IPS-18a (cell line): ENCODE measurements around the gene SOCS1.
"Not testable (repeated sequence)": the region's sequence is repeated elsewhere in the genome, so short reads cannot be mapped to it uniquely, and the experiment has no call there.

ENCODE experiments used
- H3K27ac ChIP-seq: one replicate; pipeline ENCODE4 v1.5.1; 2013; ENCODE audit warnings: low read length
- H3K27me3 ChIP-seq: one replicate; pipeline ENCODE4 v1.6.1; 2013; ENCODE audit warnings: mild to moderate bottlenecking, low read length; ENCODE audit not compliant: control insufficient read depth, insufficient read depth
- H3K36me3 ChIP-seq: one replicate; pipeline ENCODE4 v1.6.1; 2013; ENCODE audit warnings: low read depth, low read length; ENCODE audit not compliant: control insufficient read depth
- H3K4me1 ChIP-seq: one replicate; pipeline ENCODE4 v1.6.1; 2013; ENCODE audit warnings: low read depth, low read length; ENCODE audit not compliant: control insufficient read depth
- H3K4me3 ChIP-seq: one replicate; pipeline ENCODE4 v1.5.1; 2013; ENCODE audit warnings: low read length
- H3K9ac ChIP-seq: one replicate; pipeline ENCODE4 v1.6.1; 2013; ENCODE audit warnings: mild to moderate bottlenecking, low read length, moderate library complexity
- H3K9me3 ChIP-seq: one replicate; pipeline ENCODE4 v1.6.1; 2013; ENCODE audit warnings: low read depth, low read length; ENCODE audit not compliant: control insufficient read depth

Gene SOCS1

DNA sequence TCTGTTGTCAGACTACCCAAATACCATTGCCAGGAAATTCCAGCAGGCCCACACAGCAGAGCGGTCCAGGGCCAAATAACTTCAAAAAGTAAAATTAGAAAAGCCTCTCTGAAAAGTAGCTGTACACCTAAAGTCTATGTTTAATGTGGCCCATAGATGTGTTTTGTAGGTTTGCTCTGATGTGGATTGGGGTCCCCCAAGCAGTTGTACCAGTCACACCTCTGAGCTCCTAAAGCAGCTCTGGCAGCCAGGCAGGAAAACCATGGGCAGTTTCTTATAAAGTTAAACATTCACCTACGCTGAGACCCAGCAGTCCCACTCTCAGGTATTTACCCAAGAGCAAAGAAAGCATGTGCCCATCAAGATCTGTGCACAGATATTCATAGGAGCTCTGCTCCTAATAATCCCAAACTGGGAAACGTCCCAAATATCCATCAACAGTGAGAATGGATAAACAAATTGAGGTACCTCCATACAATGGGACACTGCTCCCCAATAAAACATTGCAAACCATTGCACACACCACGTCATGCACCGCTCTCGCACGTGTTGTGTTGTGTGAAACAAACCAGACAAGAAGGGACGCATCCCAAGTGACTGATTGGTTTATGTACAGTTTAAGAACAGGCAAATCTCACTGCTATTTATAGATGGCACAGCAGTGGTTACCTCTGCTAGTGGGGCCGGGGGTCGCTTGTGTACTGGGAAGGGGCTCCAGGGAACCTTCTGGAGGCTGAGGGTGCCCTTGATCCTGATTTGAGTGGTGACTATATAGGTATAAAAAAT is 40.9 kb upstream of the SOCS1 start:
- Histone ChIP-seq H3K27ac (no peak overlapping the region), H3K9me3 (no peaks in the 10 kb centered on the region), H3K27me3 (no peaks in the 10 kb centered on the region), H3K36me3 (no peaks in the 10 kb centered on the region), H3K4me3 (no peak overlapping the region), H3K4me1 (peaks cover 11% of the 10 kb centered on the region), H3K9ac (no peak overlapping the region)

- no peak overlapping the region for H3K4me3 ChIP-seq
- no peak overlapping the region for H3K9ac ChIP-seq
- no peaks in the 10 kb centered on the region for H3K36me3 ChIP-seq
- peaks cover 13% of the 10 kb centered on the region for H3K4me1 ChIP-seq
- H3K9me3 ChIP-seq, result no peaks in the 10 kb centered on the region
- no peak overlapping the region for H3K27ac ChIP-seq
- no peaks in the 10 kb centered on the region for H3K27me3 ChIP-seq
Observed at GRCh38 chr16:11296351-11296705, 40.3 kb upstream of the SOCS1 start.

- Histone ChIP-seq H3K4me1 (peaks cover 19% of the 10 kb centered on the region), H3K36me3 (no peaks in the 10 kb centered on the region), H3K9me3 (no peaks in the 10 kb centered on the region), H3K27ac (no peak overlapping the region), H3K4me3 (no peak overlapping the region), H3K27me3 (no peaks in the 10 kb centered on the region), H3K9ac (no peak overlapping the region)
Observed at GRCh38 chr16:11295672-11296071, 39.7 kb upstream of the SOCS1 start.

- Histone ChIP-seq H3K9me3 (no peaks in the 10 kb centered on the region), H3K4me1 (peaks cover 12% of the 10 kb centered on the region), H3K9ac (no peak overlapping the region), H3K27me3 (no peaks in the 10 kb centered on the region), H3K36me3 (no peaks in the 10 kb centered on the region), H3K27ac (no peak overlapping the region), H3K4me3 (no peak overlapping the region)
Observed at GRCh38 chr16:11292076-11292748, 36.2 kb upstream of the SOCS1 start.

DNA sequence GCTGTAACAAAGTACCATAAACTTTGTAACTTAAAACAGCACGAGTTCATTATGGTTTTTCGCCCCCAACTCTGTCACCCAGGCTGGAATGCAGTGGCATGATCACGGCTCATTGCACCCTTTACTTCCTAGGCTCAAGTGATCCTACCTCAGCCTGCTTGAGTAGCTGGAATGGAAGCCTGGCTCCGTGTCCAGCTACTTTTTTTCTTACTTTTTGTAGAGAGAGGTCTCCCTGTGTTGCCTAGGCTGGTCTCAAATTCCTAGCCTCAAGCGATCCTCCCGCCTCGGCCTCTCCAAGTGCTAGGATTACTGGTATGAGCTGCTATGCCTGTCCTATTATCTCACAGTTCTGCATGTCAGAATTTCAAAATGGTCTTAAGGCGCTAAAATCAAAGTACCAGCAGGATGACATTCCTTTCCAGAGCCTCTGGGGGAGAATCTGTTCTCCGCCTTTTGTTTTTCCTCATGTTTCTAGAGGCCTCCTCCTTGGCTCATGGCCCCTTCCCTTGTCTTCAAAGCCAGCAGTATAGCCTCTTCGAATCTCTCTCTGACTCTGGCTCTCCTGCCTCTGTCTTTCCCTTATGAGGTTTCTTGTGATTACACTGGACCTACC is 35.2 kb upstream of the SOCS1 start:
- H3K4me1 ChIP-seq, result peaks cover 10% of the 10 kb centered on the region
- H3K27me3 ChIP-seq, result no peaks in the 10 kb centered on the region
- no peak overlapping the region for H3K9ac ChIP-seq

GRCh38 chr16:11290102-11290893 is 34.3 kb upstream of the SOCS1 start:
- no peaks in the 10 kb centered on the region for H3K36me3 ChIP-seq
- peaks cover 8% of the 10 kb centered on the region for H3K4me1 ChIP-seq
- no peaks in the 10 kb centered on the region for H3K9me3 ChIP-seq
- no peak overlapping the region for H3K9ac ChIP-seq
- no peak overlapping the region for H3K27ac ChIP-seq
- no peaks in the 10 kb centered on the region for H3K27me3 ChIP-seq
- H3K4me3 ChIP-seq, result no peak overlapping the region

More for the DNA sequence above, 35.2 kb upstream of the SOCS1 start:
- no peak overlapping the region for H3K27ac ChIP-seq
- H3K4me3 ChIP-seq, result no peak overlapping the region
- no peaks in the 10 kb centered on the region for H3K36me3 ChIP-seq
- no peaks in the 10 kb centered on the region for H3K9me3 ChIP-seq

DNA sequence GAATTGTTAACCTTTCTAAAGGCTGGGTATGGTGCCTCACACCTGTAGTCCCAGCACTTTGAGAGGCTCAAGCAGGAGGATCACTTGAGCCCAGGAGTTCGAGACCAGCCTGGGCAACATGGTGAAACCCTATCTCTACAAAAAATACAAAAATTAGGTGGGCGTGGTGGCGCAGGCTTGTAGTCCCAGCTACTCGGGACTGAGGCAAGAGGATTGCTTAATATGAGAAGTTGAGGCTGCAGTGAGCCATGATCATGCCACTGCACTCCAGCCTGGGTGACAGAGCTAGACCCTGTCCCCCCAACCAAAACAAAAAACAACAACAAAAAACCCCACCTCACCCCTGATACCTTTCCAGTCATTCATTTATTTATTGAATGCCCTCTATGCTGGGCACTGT is 33.7 kb upstream of the SOCS1 start:
- not testable (repeated sequence) for H3K4me1 ChIP-seq, H3K27me3 ChIP-seq, H3K27ac ChIP-seq, H3K4me3 ChIP-seq, H3K36me3 ChIP-seq, H3K9me3 ChIP-seq, H3K9ac ChIP-seq

DNA sequence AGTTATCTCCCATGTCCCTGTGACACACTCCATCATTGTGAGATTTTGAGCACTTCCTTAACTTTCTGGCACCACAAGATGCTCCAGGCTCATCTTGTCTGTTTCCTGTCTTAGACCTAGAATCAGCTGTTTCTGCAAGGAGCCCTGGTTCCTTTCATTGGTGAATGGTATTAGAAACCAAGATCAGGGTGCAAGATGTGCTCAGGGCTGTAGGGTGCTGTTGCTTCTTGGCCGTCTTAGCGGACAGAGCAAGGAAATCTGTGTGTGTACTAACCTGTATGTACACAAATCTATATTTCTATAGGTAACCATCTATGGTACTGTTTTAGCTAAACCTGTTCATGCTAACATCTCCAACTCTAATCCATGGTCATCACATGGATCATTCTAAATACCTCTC is 33.2 kb upstream of the SOCS1 start:
- H3K4me1 ChIP-seq, result peaks cover 8% of the 10 kb centered on the region

DNA sequence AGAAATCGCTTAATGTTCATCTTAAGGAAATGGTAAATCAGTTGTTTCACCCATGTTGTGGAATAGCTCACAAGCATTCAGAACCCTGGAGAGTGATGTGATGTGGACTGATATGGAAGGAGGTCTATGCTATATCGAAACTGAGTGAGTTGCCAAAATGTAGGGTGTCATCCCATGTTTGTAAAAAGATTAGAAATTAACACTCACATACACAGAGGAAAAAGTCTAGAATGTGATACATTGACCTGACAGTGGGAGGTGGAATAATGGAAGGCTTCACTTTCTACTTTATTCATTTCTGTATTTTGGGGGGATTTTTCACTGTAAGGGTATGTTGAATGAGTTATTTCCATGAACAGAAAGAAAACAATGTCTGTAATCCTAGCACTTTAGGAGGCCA is 29.8 kb upstream of the SOCS1 start:
- H3K4me1 ChIP-seq, result peaks cover 1% of the 10 kb centered on the region
- no peaks in the 10 kb centered on the region for H3K9me3 ChIP-seq
- no peaks in the 10 kb centered on the region for H3K36me3 ChIP-seq
- H3K27ac ChIP-seq, result no peak overlapping the region
- H3K9ac ChIP-seq, result no peak overlapping the region
- H3K4me3 ChIP-seq, result no peak overlapping the region
- no peaks in the 10 kb centered on the region for H3K27me3 ChIP-seq

More for the DNA sequence above, 33.2 kb upstream of the SOCS1 start:
- no peaks in the 10 kb centered on the region for H3K27me3 ChIP-seq
- H3K27ac ChIP-seq, result no peak overlapping the region
- no peaks in the 10 kb centered on the region for H3K9me3 ChIP-seq
- no peak overlapping the region for H3K9ac ChIP-seq
- H3K4me3 ChIP-seq, result no peak overlapping the region
- no peaks in the 10 kb centered on the region for H3K36me3 ChIP-seq

DNA sequence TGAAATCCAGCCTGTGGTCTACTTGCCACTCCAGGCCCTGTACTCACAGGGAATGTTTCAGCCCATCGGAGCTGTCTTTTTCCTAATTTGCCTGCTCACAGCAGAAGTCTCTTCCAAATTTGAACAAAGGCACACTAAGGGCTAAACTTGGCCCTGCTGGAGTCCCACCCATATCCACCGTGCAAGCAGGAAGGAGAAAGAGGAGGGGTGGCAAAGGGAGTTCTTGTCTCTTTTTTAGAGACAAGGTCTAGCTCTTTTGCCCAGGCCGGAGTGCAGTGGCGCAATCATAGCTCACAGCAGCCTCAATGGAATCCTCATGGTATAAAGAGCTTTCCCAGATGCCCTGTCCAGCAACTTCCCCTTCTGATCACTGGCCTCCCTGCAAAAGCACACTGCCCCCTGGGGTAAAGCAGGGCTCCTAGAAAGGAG is 27.8 kb upstream of the SOCS1 start:
- no peaks in the 10 kb centered on the region for H3K27me3 ChIP-seq
- no peaks in the 10 kb centered on the region for H3K9me3 ChIP-seq
- no peaks in the 10 kb centered on the region for H3K36me3 ChIP-seq
- no peak overlapping the region for H3K27ac ChIP-seq
- H3K4me3 ChIP-seq, result no peak overlapping the region
- H3K4me1 ChIP-seq, result no peaks in the 10 kb centered on the region
- H3K9ac ChIP-seq, result no peak overlapping the region
